COLO829 (cell line): ENCODE results near the gene TEC.
"Not testable (repeated sequence)": the region's sequence is repeated elsewhere in the genome, so short reads cannot be mapped to it uniquely, and the experiment has no call there.

ENCODE experiments used
- DNase-seq: peaks from one replicate; pipeline ENCODE4 v3.0.0; 2012; ENCODE audit warnings: low spot score

TEC gene

GRCh38 chr4:48242511-48243195 lies 27.0 kb downstream of the TEC start:
- no peak for DNase-seq

DNA sequence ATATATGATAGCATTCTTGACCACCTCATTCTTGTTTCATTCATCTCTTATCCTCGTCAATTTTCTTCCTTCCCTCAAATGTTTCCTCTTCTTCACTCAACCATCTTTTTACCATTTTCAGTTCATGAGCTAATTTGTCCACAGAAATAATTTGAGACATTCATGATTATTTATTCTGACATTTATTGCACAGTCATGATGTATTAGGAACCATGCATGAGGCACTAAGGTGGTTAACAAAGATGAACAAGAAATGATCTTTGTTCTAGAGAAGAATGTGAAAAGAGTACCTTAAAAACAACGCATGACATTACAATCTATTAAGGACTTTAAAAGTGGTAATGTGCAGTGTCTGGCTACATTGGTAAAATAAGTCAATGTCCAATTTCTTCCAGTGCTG lies 27.9 kb downstream of the TEC start:
- DNase-seq = no peak

GRCh38 chr4:48237996-48238645 lies 31.5 kb downstream of the TEC start:
- DNase-seq = no peak

DNA sequence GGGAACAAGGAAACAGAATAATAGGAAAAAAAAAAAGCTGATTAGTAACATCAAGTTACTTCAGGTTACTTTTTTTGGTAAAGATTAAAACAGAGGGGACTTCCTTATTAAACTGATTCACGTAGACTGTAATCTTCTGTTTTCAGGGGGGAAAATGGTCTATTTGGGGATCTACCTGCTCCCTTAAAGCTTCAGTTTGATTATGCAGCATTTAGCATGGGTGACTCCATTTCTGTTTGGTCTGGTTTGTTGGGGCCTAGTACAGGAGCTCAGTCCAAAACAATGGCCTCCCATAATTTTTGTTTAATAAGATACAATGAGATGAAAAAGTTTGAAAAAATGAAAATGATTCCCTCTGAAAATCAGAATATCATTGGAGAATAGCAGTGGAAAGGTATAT lies 34.6 kb downstream of the TEC start:
- DNase-seq = no peak

DNA sequence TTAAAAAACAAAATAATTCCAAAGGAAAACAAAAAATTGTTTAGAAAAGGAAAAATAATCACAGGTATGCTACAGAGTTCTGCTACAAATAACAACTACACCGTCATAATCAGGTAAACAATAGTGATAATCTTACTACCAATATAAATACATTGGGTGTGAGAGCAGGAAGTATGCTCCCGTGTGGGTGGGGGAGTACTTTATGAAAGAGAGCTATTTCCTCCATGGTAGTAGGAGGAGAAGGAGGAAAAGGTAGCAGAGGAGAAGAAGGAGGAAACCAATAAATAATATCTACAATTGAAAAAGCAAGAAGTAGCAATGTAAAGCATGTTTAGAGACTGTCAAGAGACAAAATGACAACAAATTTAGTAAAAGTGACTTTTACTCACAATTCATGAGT lies 35.1 kb downstream of the TEC start:
- no peak for DNase-seq

- DNase-seq = no peak
Measured at GRCh38 chr4:48228949-48229348, 40.7 kb downstream of the TEC start.

DNA sequence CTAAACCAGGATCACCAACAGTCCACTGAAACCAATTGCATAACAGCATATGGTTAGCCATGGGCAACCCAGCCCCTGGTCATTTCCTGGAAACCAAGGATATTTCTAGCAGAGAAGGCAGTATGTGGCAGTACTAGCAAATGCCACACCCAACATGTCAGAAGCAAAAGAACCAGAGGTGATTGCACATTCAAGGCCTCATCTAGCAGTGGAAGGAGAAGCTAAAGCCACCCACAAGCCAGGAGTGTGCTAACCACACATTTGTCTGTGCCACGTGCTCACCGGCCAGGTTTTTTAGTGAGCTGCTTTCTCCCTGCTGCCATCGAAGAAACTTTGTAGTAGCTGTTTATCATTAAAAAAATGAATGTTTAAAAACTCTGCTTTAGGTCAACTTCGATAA lies 42.0 kb downstream of the TEC start:
- no peak for DNase-seq

GRCh38 chr4:48226199-48226598 lies 43.4 kb downstream of the TEC start:
- no peak for DNase-seq

DNA sequence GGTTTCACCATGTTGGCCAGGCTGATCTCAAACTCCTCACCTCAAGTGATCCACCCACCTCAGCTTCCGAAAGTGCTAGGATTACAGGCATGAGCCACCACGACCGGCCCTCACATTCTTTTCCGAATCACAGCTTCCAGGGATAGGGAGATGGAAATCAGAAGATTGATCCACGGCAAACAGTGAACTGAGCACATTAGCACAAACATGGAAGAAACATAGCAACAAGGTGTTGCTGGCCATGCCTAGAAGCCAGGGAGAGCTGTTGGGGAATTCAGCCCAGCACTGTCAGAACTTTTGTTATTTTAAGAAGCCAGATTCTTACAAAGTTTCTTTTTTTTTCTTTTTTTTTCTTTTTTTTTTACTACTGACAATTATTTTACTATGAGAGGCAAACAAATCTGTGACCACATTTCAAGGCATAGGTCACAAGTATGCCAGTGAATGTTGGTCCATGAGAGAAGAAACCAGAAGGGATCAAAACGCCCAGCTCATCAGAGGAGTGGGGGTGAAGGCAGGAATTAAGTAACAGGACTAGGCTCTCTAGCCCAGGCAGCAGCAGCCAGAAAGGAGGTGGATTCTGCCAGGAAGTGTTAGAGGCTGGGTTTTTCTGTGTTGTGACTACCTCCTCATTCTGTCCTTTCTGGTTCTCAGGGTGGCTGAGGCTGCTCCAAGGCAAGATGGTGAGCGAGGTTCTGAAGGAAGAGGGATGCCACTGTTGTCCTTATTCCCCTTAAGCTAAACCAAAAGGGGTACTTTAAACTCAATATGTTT lies 44.1 kb downstream of the TEC start:
- no peak for DNase-seq

DNA sequence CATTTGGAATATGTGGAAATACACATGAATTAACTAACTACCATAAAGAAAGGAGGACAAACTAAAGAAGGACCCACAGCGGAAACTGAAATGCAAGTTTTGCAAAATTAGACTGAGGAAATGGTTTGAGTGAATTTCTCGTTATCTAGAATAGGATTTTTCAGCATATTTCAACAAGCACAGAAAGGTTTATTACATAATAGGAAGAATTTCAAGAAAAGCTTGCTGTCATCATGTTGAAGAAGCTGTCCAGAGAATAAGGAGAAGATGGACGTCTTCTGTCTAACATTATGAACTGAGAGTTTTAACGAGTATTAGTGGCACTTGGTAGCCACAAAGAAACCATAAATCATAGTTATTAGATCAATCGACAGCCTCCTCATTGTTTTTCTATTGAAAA lies 45.0 kb downstream of the TEC start:
- DNase-seq = no peak

GRCh38 chr4:48223633-48224295 lies 45.9 kb downstream of the TEC start:
- no peak for DNase-seq

DNA sequence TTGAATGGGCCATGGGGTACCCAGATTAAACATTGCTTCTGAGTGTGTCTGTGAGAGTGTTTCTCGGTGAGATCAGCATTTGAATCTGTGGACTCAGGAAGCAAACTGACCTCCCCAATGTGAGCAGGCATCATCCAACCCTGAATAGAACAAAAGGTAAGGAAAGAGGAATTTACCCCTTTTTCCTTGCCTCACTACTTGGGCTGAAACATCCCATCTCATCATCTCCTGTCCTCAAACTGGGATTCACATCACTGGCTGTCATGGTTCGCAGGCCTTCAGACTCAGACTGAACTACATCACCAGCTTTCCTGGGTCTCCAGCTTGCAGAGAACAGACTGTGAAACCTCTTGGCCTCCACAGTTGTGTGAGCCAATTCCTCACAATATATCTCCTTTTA lies 47.1 kb downstream of the TEC start:
- DNase-seq = no peak

DNA sequence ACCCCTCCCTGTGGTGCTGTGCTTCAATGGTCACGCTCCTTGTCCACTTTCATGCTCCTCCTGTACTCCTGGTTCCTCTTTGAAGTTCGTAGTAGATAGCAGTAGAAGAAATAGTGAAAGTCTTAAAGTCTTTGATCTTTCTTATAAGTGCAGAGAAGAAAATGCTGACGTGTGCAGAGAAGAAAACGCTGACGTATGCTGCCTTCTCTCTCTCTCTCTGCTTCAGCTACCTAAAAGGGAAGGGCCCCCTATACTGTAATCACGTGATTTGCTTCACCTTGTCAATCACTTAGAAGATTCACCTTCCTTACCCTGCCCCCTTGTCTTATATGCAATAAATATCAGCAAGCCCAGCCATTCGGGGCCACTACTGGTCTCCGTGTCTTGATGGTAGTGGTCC lies 50.2 kb downstream of the TEC start:
- not testable (repeated sequence) for DNase-seq

GRCh38 chr4:48216563-48216962 lies 53.1 kb downstream of the TEC start:
- DNase-seq = no peak

GRCh38 chr4:48215977-48216376 lies 53.7 kb downstream of the TEC start:
- no peak for DNase-seq

GRCh38 chr4:48212165-48212564 lies 57.5 kb downstream of the TEC start:
- no peak for DNase-seq

GRCh38 chr4:48210966-48211328 lies 58.7 kb downstream of the TEC start:
- DNase-seq = no peak

- DNase-seq = no peak
Measured at GRCh38 chr4:48205626-48206025, 64.0 kb downstream of the TEC start.

DNA sequence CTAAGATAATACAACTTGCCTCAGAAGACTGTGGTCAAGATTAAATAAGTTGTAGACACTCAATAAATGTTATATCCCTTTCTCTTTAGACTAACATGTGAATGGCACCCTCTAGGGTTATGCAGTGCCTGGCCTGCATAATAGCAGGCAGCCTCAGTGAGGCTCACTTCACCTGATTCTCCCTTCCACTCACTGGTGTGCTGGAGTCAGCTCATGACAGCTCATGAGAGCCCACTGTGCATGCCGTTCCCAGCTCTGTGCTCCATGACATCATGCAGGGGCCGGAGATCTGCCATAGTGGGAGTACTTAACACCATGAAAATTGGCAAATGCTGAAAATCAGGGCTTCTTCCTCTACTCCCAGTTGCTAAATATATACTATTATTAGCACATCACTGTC lies 64.5 kb downstream of the TEC start:
- DNase-seq = no peak

DNA sequence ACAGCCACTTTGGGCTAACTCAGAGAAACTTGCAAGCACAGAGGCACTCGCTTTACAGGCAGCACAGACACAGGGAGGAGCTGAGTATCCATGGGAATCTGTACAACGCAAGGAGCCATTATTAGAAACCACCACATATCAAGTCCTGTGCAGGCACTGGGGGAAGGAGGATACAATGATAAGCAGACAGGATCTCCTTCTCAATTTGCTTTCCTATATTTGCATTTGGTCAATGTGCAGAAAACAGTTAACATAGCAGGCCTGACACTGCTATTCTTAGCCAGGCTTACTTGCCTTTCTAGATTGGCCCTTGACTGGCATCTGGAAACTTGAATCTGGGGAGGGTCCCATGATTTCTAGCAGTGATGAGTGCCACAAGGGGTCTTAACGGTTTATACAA lies 65.8 kb downstream of the TEC start:
- DNase-seq = no peak

- no peak for DNase-seq
Measured at GRCh38 chr4:48197643-48198237, 71.9 kb downstream of the TEC start.

DNA sequence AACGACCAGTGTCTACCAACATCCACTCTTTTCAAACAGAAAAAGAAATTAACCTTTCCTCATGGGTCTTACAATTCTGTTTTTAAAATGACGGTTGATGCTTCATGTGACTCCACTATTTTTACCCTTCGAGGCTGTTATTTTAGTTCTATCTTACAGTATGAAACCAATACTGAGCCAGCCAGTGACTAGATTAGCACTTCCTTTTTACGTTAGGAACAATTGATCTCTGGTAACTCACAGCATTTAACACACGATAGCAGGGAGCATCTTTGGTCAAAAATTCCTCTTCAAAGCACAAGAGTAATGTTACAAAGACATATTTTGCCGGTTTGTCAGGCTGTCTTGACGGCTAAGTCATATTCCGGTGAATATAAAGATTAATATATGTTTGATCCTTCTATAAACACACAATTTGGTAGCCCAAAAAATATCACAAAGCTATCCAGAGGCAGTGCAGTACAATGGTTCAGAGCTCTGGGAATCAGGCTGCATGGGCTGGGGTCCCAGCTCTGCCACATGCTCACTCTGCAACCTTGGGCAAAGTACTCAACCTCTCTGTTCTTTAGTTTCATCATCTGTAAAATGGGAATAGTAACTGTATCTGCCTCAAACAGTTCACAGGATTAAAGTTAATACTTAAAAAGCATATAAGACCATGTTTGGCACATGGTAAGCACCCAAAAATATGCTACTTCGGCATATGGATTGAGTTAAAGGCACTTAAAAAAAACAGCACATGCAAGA lies 72.7 kb downstream of the TEC start:
- DNase-seq = no peak
